ENCODE data around the gene CITED1.

Gene CITED1

GRCh38 chrX:72309297-72310071, 3.8 kb upstream of the CITED1 start:
- DNase-seq: no peak
- H3K36me3 Mint-ChIP-seq (ENCODE audit: low read depth): peaks cover 3% of the 10 kb centered on the region
- H3K9me3 Mint-ChIP-seq: peaks cover 37% of the 10 kb centered on the region
- no peak for TF ChIP-seq CTCF (IDR thresholded peaks at IDR 0.05)
- no peak overlapping the region for H3K27ac Mint-ChIP-seq
- H3K4me1 Mint-ChIP-seq: peaks cover 29% of the 10 kb centered on the region
- H3K27me3 Mint-ChIP-seq (ENCODE audit: low read depth, poor library complexity): peaks cover 18% of the 10 kb centered on the region
- H3K4me3 Mint-ChIP-seq: peak overlapping the region; percentile 90

- Mint-ChIP-seq H3K27me3 (ENCODE audit: low read depth, poor library complexity) (peaks cover 22% of the 10 kb centered on the region), H3K4me3 (peak overlapping the region; percentile 90), H3K27ac (no peak overlapping the region), H3K9me3 (peaks cover 41% of the 10 kb centered on the region), H3K4me1 (peaks cover 26% of the 10 kb centered on the region), H3K36me3 (ENCODE audit: low read depth) (peaks cover 6% of the 10 kb centered on the region)
- peak; percentile 72 for DNase-seq
- TF ChIP-seq CTCF (IDR thresholded peaks at IDR 0.05): no peak
These were observed 3.0 kb upstream of the CITED1 start for GRCh38 chrX:72308566-72309296.

GRCh38 chrX:72308209-72308565, 2.5 kb upstream of the CITED1 start:
- Mint-ChIP-seq H3K36me3 (ENCODE audit: low read depth) (peaks cover 6% of the 10 kb centered on the region), H3K27me3 (ENCODE audit: low read depth, poor library complexity) (peaks cover 22% of the 10 kb centered on the region), H3K4me3 (peak overlapping the region; percentile 90), H3K4me1 (peaks cover 23% of the 10 kb centered on the region), H3K27ac (no peak overlapping the region), H3K9me3 (peaks cover 40% of the 10 kb centered on the region)
- TF ChIP-seq CTCF (IDR thresholded peaks at IDR 0.05): no peak
- DNase-seq: no peak

- H3K4me1 Mint-ChIP-seq: peaks cover 26% of the 10 kb centered on the region
- H3K36me3 Mint-ChIP-seq (ENCODE audit: low read depth): peaks cover 10% of the 10 kb centered on the region
- H3K9me3 Mint-ChIP-seq: peaks cover 44% of the 10 kb centered on the region
- H3K27ac Mint-ChIP-seq: no peak overlapping the region
- peak; percentile 9 for DNase-seq
- peak overlapping the region; percentile 90 for H3K4me3 Mint-ChIP-seq
- H3K27me3 Mint-ChIP-seq (ENCODE audit: low read depth, poor library complexity): peaks cover 22% of the 10 kb centered on the region
- TF ChIP-seq CTCF (IDR thresholded peaks at IDR 0.05): no peak
These were observed 1.9 kb upstream of the CITED1 start for GRCh38 chrX:72307646-72308051.

- Mint-ChIP-seq H3K27ac (no peak overlapping the region), H3K4me3 (peak overlapping the region; percentile 90), H3K36me3 (ENCODE audit: low read depth) (peaks cover 16% of the 10 kb centered on the region), H3K27me3 (ENCODE audit: low read depth, poor library complexity) (peaks cover 27% of the 10 kb centered on the region), H3K9me3 (peaks cover 48% of the 10 kb centered on the region), H3K4me1 (peaks cover 27% of the 10 kb centered on the region)
- no peak for TF ChIP-seq CTCF (IDR thresholded peaks at IDR 0.05)
- peak; percentile 60 for DNase-seq
These were observed 1.3 kb upstream of the CITED1 start for GRCh38 chrX:72306851-72307645.

Data from nephron progenitor cell (in vitro differentiated cells).